SKM-1 (cell line): Measurements from ENCODE around the gene PRSS27.
"Not testable (repeated sequence)": the region's sequence is repeated elsewhere in the genome, so short reads cannot be mapped to it uniquely, and the experiment has no call there.

Experiments
- DNase-seq: peaks from one replicate; lab custom pipeline; 2025; ENCODE audit not compliant: unreplicated experiment; lab: John Stamatoyannopoulos, UW

PRSS27 gene

GRCh38 chr16:2678206-2678965, 41.6 kb downstream of the PRSS27 start:
- not testable (repeated sequence) for DNase-seq

GRCh38 chr16:2676937-2677336, 43.1 kb downstream of the PRSS27 start:
- DNase-seq: not testable (repeated sequence)

GRCh38 chr16:2675714-2676113, 44.3 kb downstream of the PRSS27 start:
- DNase-seq: no peak

GRCh38 chr16:2675021-2675420, 45.0 kb downstream of the PRSS27 start:
- no peak for DNase-seq

- peak; percentile 87 for DNase-seq
Measured at GRCh38 chr16:2673066-2673999, 46.7 kb downstream of the PRSS27 start.

- no peak for DNase-seq
Measured at GRCh38 chr16:2671741-2672140, 48.3 kb downstream of the PRSS27 start.

GRCh38 chr16:2671193-2671592, 48.8 kb downstream of the PRSS27 start:
- not testable (repeated sequence) for DNase-seq

GRCh38 chr16:2670017-2670416, 50.0 kb downstream of the PRSS27 start:
- DNase-seq: not testable (repeated sequence)

- DNase-seq: not testable (repeated sequence)
Measured at GRCh38 chr16:2669587-2669986, 50.4 kb downstream of the PRSS27 start.

- not testable (repeated sequence) for DNase-seq
Measured at GRCh38 chr16:2666671-2667070, 53.4 kb downstream of the PRSS27 start.

GRCh38 chr16:2664574-2664982, 55.4 kb downstream of the PRSS27 start:
- no peak for DNase-seq

- no peak for DNase-seq
Measured at GRCh38 chr16:2663553-2664546, 56.2 kb downstream of the PRSS27 start.
